Measurements from ENCODE around the gene AGMAT.

AGMAT gene, protein sequence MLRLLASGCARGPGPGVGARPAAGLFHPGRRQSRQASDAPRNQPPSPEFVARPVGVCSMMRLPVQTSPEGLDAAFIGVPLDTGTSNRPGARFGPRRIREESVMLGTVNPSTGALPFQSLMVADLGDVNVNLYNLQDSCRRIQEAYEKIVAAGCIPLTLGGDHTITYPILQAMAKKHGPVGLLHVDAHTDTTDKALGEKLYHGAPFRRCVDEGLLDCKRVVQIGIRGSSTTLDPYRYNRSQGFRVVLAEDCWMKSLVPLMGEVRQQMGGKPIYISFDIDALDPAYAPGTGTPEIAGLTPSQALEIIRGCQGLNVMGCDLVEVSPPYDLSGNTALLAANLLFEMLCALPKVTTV

GRCh38 chr1:15584489-15585363 is at the start of gene AGMAT:
TSS of gene AGMAT (minus strand) at chr1:15585051. CDS start at chr1:15584967, 84 bp downstream.
- peak; percentile 41 to 67 for DNase-seq

- DNase-seq: no peak
Observed at GRCh38 chr1:15633756-15634420, 49.0 kb upstream of the AGMAT start.

GRCh38 chr1:15628003-15628402 is 43.2 kb upstream of the AGMAT start:
- DNase-seq: no peak

DNA sequence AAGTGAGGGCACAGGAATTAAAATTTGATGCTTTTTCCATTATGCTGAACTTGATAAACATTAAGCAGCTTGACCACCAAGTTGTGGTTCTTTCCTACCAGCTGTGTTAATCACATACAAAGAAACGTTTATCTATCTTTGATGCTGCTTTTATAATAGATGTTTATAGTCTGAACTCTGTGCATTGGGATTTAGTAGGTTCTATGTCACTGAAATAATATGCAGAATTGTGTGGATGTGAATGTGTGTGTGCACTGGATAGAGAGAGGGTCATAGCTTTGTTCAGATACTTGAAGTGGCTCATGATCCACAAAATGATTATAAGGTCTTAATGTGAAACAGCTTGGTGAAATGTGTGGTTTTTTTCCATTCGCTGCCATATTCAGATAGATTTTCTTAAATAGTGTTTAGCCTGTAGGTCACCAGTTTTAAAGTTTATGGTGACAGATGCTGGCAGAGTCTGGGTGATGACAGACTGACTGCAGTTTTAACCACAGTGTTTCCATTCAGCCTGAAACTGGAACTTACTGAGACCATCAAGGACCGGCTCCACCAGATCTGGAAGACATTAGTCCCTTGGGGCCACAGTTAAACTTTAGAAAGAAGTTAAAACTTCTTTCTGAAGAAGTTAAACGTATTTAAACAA is 42.6 kb upstream of the AGMAT start:
- DNase-seq: no peak

GRCh38 chr1:15626269-15626950 is 41.6 kb upstream of the AGMAT start:
- DNase-seq: no peak

DNA sequence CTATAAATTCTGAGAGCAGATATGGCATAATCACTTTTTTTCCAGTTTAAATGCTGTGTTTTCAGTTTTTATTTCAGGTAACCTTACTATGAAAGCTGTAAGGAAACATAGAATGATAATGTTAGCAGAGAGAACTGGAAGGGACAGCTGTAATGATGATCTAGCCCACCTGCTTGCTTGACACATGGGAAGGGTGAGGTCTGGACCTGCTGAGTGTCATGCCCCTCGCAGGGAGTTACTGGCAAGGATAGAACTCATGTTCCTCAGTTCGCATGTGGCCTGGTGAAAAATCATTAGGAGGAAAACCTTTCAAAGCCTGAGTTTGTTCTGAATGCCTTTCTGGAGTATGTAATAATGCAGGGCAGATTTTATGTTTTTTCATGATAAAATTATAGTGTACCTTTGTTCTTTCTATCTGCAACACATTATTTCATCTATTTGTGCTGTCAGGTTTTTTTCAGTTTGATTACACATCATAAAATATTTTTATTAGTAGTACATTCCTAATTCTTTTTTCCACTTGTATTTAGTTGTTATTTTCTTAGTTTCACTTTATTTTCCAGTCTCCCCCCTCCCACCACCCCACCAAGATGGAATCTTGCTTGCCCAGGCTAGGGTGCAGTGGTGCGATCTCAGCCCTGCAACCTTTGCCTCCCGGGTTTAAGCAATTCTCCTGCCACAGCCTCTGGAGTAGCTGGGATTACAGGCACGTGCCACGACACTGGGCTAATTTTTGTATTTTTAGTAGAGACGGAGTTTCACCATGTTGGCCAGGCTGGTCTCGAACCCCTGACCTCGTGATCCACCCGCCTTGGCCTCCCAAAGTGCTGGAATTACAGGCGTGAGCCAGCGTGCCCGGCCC is 40.4 kb upstream of the AGMAT start:
- no peak for DNase-seq

- no peak for DNase-seq
Observed at GRCh38 chr1:15624133-15624714, 39.4 kb upstream of the AGMAT start.

DNA sequence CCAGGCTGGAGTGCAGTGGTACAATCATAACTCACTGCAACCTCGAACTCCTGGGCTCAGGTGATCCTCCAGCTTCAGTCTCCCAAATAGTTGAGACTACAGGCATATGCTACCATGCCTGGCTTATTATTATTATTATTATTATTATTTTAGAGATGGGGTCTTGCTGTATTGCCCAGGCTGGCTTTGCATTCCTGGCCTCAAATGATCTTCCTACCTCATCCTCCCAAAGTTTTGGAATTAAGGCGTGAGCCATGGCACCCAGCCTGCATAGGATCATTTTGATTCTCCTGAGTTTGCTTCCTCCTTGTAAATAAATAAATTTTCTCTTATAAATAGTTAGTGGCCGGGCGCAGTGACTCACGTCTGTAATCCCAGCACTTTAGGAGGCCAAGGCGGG is 38.6 kb upstream of the AGMAT start:
- no peak for DNase-seq

- no peak for DNase-seq
Observed at GRCh38 chr1:15622712-15623373, 38.0 kb upstream of the AGMAT start.

DNA sequence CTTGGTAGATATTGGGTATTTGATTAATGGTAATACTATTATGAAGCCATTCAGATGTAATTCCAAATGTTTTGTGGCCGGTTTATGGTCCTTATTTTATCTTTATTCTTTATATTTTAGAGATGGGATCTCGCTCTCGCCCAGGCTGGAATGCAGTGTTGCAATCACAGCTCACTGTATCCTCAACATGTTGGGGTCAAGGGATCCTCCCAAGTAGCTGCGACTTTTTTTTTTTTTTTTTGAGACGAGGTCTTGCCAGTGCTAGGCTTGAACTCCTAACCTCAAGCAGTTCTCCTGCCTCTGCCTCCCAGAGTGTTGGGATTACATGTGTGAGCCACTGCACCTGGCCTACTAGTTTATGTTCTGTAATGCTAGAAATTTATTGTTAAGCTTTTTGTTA is 37.1 kb upstream of the AGMAT start:
- no peak for DNase-seq

- no peak for DNase-seq
Observed at GRCh38 chr1:15620902-15621682, 36.2 kb upstream of the AGMAT start.

GRCh38 chr1:15620155-15620545 is 35.3 kb upstream of the AGMAT start:
- DNase-seq: no peak

- no peak for DNase-seq
Observed at GRCh38 chr1:15618655-15619525, 34.0 kb upstream of the AGMAT start.

DNA sequence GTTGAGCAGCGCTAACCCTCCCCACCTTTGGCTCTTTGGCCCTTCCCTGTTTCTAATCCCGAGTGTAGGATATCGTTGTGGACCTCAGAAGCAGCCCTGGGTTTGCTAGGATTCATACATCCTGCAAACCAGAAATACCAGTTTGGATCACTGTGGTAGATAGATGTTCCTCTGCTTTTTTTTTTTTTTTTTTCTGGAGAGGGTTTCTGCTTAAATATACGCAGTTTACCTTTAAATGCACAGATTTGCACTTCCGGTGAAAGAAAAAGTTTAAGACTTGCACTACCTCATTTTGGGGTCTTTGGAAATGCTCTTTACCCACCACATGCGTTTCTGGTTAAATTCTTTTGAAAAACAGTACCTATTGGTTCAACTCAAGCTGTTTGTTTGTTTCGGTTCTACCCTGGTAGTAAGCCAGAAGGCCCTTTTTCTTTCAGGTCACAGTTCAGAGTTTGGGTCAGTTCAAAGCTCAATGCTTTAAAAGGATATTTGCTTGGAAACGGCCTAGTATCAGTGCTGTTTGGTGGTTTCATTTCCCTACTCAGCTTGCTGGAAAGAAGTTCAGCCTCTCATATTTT is 33.3 kb upstream of the AGMAT start:
- DNase-seq: no peak

- DNase-seq: peak; percentile 92 to 96
Observed at GRCh38 chr1:15617173-15618076, 32.6 kb upstream of the AGMAT start, which contains the start of gene DDI2. TSS of gene DDI2 (plus strand) at chr1:15617458. CDS start at chr1:15617671, 213 bp downstream.

DNA sequence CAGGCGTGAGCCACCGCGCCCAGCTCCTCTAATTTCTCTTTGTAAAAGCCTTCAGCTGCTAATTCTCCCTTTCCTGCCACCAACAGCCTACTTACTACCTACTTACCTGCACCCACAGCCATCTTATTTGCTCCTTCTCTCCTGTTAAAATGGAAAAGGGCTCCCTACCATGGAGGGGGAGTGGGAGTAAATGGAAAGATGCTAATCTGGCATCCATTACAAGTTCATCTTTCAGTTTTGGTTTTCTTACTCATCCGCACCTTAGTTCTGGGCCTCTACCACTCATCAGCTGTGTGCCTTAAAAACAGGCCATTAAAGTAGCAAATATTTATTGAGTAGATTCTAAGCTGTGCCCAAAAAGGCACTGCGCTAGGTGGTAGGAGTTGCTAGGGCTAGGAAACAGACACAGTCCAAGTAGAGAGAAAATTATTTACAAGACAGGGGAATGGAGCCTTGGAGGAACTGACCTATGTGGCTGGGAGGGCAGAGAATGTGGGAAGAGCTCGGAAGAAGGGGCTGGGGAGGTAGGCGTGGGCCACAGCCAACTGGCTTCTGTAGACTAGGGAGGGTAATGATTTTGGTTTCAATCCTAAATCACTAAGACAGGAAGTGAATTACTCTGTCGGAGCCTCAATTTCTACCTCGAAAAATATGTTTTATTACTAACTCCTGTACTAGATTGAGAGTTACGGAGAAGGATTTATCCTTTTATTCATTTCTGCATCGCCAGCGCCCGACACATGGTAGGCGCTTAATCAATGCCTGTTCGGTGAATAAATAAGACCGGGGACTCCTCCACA is 31.7 kb upstream of the AGMAT start:
- no peak for DNase-seq
